GM19324 (cell line): ENCODE data around the gene RIPOR3.
"Not testable (repeated sequence)": the region's sequence is repeated elsewhere in the genome, so short reads cannot be mapped to it uniquely, and the experiment has no call there.

Experiments used
- ATAC-seq: cut with Tn5 transposase; IDR thresholded peaks from one replicate; pipeline ENCODE4 v1.9.1; 2021; ENCODE audit warnings: mild to moderate bottlenecking, moderate library complexity; ENCODE audit not compliant: unreplicated experiment, low FRiP score

Gene RIPOR3

GRCh38 chr20:50635676-50636600, 55.4 kb downstream of the RIPOR3 start:
- no peak for ATAC-seq

GRCh38 chr20:50635014-50635557, 56.3 kb downstream of the RIPOR3 start:
- no peak for ATAC-seq

GRCh38 chr20:50634191-50634590, 57.2 kb downstream of the RIPOR3 start:
- no peak for ATAC-seq

GRCh38 chr20:50633361-50633760, 58.0 kb downstream of the RIPOR3 start:
- ATAC-seq = no peak

GRCh38 chr20:50632701-50633100, 58.6 kb downstream of the RIPOR3 start:
- no peak for ATAC-seq

- no peak for ATAC-seq
These were observed 59.1 kb downstream of the RIPOR3 start for GRCh38 chr20:50632236-50632635.

- ATAC-seq = no peak
These were observed 60.6 kb downstream of the RIPOR3 start for GRCh38 chr20:50630578-50631263.

GRCh38 chr20:50629670-50630045, 61.7 kb downstream of the RIPOR3 start:
- no peak for ATAC-seq

- ATAC-seq = no peak
These were observed 62.3 kb downstream of the RIPOR3 start for GRCh38 chr20:50628853-50629669.

- no peak for ATAC-seq
These were observed 63.0 kb downstream of the RIPOR3 start for GRCh38 chr20:50628332-50628731.

- no peak for ATAC-seq
These were observed 63.6 kb downstream of the RIPOR3 start for GRCh38 chr20:50627747-50628146.

- no peak for ATAC-seq
These were observed 65.2 kb downstream of the RIPOR3 start for GRCh38 chr20:50625986-50626677.

GRCh38 chr20:50624351-50625016, 66.9 kb downstream of the RIPOR3 start:
- no peak for ATAC-seq

GRCh38 chr20:50621068-50621665, 70.2 kb downstream of the RIPOR3 start:
- ATAC-seq = no peak

GRCh38 chr20:50620459-50620858, 70.9 kb downstream of the RIPOR3 start:
- ATAC-seq = not testable (repeated sequence)

- no peak for ATAC-seq
These were observed 72.8 kb downstream of the RIPOR3 start for GRCh38 chr20:50618537-50618936.

- no peak for ATAC-seq
These were observed 74.3 kb downstream of the RIPOR3 start for GRCh38 chr20:50617022-50617421.

- ATAC-seq = no peak
These were observed 75.9 kb downstream of the RIPOR3 start for GRCh38 chr20:50615407-50615806.
